GM12865 (cell line): ENCODE measurements around the gene DNAJA4.

Experiments used
- DNase-seq: peaks from one replicate; pipeline ENCODE4 v3.0.0; 2010; ENCODE audit warnings: low read depth
- H3K4me3 ChIP-seq: 2 replicates; pipeline ENCODE4 v1.5.1; 2011; ENCODE audit warnings: mild to moderate bottlenecking, low read depth, low read length, control low read depth
- CTCF ChIP-seq: IDR thresholded peaks from 2 replicates; pipeline ENCODE4 v1.5.1; 2011; ENCODE audit warnings: low read length, control low read depth, low read depth, inconsistent platforms; ENCODE audit not compliant: insufficient read depth; ENCODE audit errors: missing control alignments

The DNAJA4 gene

GRCh38 chr15:78291698-78292097 lies 27.3 kb downstream of the DNAJA4 start:
- H3K4me3 ChIP-seq, result no peak overlapping the region
- TF ChIP-seq CTCF, result no peak
- no peak for DNase-seq

GRCh38 chr15:78292219-78292618 lies 27.9 kb downstream of the DNAJA4 start:
- H3K4me3 ChIP-seq, result no peak overlapping the region
- no peak for TF ChIP-seq CTCF
- no peak for DNase-seq

- DNase-seq, result peak; percentile 94
- no peak for TF ChIP-seq CTCF
- peak within 1 kb of the TSS; percentile 89 for H3K4me3 ChIP-seq
Measured at GRCh38 chr15:78299101-78299930, 35.0 kb downstream of the DNAJA4 start, which contains the start of gene SKIC8. SKIC8 (minus strand) TSS chr15:78299609; CDS start chr15:78295686, 3,923 bp downstream.

- peak; percentile 64 for DNase-seq
- H3K4me3 ChIP-seq, result no peak overlapping the region
- no peak for TF ChIP-seq CTCF
Measured at GRCh38 chr15:78301326-78301725, 37.0 kb downstream of the DNAJA4 start.

GRCh38 chr15:78301828-78302227 lies 37.5 kb downstream of the DNAJA4 start:
- no peak for TF ChIP-seq CTCF
- no peak overlapping the region for H3K4me3 ChIP-seq
- no peak for DNase-seq

GRCh38 chr15:78302579-78303312 lies 38.4 kb downstream of the DNAJA4 start:
- no peak for TF ChIP-seq CTCF
- DNase-seq, result peak; percentile 51
- H3K4me3 ChIP-seq, result no peak overlapping the region
